HG03135 (cell line): Measurements from ENCODE around the gene CRYBG1.
"Not testable (repeated sequence)": the region's sequence is repeated elsewhere in the genome, so short reads cannot be mapped to it uniquely, and the experiment has no call there.

Experiments used
- ATAC-seq: cut with Tn5 transposase; IDR thresholded peaks from one replicate; pipeline ENCODE4 v1.9.1; 2021; ENCODE audit warnings: mild to moderate bottlenecking, moderate library complexity; ENCODE audit not compliant: unreplicated experiment

CRYBG1 gene

GRCh38 chr6:106546691-106547414 is 186.3 kb downstream of the CRYBG1 start:
- ATAC-seq = no peak

- ATAC-seq = no peak
Measured at GRCh38 chr6:106547601-106548453, 187.3 kb downstream of the CRYBG1 start.

GRCh38 chr6:106548926-106549455 is 188.5 kb downstream of the CRYBG1 start:
- not testable (repeated sequence) for ATAC-seq

- no peak for ATAC-seq
Measured at GRCh38 chr6:106549521-106549920, 189.0 kb downstream of the CRYBG1 start.

DNA sequence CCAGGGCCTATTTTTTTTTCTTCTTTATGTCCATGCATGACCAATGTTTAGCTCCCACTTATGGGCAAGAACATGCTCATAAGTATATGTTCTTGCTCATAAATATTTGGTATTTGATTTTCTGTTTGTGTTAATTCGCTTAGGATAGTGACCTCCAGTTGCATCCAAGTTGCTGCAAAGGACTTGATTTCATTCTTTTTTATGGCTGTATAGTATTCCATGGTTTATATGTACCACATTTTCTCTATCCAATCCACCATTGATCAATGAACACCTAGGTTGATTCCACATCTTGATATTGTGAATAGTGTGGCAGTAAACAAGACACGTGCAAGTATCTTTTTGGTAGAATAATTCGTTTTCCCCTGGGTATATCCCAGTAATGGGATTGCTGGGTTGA is 190.6 kb downstream of the CRYBG1 start:
- ATAC-seq = no peak

DNA sequence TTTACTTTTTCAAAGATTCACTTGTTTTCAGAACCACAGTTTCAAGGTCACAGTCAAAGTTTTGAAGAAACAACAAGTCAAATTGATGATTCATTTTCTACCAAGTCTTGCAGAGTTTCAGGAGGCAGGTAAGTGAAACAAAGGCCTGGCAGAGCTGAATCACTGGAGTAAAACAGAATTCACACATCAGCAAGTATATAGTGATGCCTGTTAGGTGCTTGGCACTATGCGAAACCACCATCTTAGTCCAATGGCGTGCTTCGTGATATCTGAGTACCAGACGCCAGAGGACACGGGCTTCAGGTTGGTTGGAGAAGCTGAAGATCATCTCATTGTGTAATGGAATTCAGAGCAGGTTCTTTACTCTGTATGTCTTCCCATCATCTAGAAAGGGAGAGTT is 192.9 kb downstream of the CRYBG1 start:
- ATAC-seq = no peak

- ATAC-seq = no peak
Measured at GRCh38 chr6:106555767-106556166, 195.2 kb downstream of the CRYBG1 start.

DNA sequence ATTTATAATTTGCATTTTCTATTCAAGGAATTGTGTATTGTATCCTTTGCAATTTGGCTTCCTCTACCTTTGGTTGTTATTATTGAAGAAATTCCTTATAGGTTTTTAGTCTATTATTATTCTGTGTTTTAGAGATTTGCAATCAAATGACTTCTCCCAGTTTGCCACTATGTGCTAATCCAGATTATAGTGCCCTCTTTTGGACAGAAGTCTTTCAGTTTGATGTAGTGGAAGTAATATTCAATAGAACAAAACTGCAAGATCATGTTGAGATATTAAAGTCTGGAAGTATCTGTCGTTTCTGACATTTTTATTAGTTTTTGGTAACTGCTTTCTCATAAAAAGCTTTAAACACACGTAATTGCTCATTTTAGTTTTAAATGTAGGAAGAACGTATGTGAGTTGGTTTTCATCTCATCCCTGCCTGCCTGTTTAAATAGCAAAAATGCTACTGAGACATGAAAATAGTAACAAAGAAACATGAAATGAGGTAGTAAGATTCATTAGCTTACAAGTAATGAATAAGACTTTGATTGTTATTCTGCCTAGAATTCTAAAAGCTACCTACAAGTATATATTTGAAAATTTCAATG is 195.9 kb downstream of the CRYBG1 start:
- ATAC-seq = no peak

GRCh38 chr6:106557837-106558236 is 197.3 kb downstream of the CRYBG1 start:
- ATAC-seq = no peak

- ATAC-seq = no peak
Measured at GRCh38 chr6:106558364-106558763, 197.8 kb downstream of the CRYBG1 start.

DNA sequence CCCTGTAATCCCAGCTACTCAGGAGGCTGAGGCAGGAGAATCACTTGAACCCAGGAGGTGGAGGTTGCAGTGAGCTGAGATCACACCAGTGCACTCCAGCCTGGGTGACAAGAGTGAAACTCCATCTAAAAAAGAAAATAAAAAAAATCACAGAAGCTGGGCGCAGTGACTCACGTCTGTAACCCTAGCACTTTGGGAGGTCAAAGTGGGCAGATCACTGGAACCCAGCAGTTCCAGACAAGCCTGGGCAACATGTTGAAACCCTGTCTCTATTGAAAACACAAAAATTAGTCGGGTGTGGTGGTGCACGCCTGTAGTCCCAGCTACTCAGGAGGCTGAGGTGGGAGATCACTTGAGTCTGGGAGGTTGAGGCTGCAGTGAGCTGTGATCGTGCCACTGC is 199.1 kb downstream of the CRYBG1 start:
- ATAC-seq = not testable (repeated sequence)

DNA sequence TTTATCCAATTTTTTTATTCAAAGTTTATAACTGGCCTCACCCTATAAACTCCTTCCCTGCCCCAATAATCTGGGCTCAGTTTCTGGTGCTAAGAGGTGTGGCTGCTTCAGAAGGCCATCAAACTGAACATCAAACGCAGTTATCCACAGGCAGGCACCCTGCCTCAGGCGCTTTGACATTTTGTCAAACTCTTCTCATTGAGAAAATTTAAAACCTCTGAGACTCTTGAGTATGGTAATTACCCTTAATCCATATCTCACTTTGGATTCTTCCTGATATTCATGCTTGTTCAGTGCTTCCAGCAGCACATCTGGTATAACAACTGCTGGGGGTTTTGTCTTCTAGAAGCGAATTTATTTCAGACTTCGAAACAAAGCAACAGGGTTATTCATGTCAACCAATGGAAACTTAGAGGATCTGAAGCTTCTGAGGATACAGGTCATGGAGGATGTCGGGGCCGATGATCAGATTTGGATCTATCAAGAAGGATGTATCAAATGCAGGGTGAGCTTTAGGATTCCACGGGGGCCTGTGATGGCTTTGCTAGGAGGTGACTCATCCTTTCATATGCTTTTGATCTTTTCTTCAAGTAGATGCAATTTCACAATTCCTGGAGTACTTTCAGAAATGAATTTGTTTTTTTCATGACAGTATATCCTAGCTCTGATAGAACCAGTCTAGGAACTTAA is 200.6 kb downstream of the CRYBG1 start:
- no peak for ATAC-seq

DNA sequence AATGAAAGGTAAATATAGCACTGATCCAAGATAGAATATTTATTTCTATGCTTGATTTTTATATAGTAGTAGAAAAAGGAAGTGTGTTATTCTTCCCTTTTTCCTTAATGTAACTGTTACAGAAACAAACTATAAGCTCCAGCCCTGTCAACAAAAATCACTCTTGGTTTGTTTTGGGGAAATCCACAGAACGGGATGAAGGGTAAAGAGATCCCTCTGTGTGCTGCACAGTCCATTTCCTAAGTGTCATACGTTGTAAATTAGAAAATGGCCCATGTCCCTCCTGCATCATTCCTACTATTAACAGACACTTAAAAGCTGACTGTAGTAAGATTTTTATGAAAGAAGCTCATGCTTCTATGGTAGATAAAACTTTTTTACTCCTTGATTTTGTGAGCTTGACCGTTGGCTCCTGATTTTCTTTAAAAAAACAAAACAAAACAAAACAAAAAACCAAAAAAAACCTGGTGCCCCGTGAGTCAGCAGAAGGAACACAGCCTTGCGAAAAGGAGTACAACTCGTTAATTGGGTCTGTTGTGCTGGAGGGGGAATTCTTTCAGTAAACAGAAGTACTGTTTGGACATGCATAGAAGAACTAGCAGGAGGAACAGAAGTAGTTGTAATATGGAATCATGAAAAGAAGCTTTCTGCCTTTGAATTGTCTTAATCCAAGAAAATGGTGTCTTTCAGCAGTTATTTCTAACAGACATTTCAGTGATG is 201.3 kb downstream of the CRYBG1 start:
- no peak for ATAC-seq

DNA sequence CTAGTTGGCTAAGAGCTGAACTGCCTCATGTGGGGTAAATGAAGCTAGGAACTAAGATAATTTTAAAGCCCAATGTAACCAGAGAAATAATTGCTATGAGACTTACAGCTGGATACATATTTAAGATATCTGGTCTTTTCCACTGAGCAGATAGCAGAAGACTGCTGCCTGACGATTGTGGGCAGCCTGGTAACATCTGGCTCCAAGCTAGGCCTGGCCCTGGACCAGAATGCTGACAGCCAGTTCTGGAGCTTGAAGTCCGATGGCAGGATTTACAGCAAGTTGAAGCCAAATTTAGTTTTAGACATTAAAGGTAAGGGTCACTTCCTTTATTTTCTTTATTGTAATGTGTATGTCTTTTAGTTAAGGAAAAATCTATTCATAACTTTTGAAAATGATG is 203.1 kb downstream of the CRYBG1 start:
- ATAC-seq = no peak

DNA sequence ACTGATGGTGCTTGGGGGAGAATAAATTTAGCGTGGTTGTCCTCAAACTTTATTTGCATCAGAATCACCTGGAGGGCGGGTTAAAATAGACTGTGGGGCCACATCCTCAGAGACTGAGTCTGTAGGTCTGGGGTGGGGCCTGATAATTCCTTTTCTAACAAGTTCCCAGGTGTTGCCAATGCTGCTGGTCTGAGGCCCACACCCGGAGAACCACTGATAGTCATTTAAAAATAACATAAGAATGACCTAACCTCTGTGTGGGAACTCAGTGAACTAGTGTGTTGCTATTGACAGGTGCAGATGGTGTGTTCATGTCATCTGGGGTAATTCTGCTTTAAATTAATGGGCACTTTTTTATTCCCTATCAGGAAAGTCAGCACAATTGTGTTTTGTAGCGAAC is 204.0 kb downstream of the CRYBG1 start:
- no peak for ATAC-seq

DNA sequence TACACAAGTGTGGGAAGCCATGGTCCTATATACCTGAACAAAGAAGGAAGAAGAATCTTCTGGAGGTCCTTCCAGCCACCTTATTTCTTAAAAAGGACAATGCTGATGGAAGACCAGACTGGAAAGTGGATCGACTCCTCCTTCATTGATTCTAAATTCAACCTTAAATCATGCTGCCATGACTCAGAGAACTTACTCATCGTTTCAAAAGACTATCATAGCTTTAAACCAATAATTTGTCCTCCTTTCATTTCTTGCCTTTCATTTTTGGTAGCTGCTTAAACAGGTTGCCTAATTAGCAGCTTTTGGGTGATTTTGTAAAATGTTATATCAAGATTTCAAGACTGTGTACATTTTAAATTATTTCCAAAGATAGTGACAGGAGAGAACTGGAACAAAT is 208.0 kb downstream of the CRYBG1 start:
- ATAC-seq = no peak

DNA sequence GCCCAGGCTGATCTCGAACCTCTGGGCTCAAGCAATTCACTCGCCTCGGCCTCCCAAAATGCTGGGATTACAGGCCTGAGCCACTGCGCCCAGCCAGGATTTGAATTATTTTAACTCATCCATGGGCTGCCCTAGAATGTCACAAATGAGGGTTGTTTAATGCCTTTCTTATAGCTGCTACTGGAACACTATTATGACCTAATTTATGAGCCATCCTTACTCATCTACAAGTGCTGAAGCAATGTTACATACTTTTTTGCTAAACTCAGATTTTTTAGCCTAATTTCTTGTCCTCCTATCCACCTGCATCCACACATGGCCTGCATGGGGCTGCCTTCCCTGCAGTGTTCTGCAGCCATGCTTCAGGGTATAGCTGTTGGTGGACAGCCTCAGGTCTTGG is 208.9 kb downstream of the CRYBG1 start:
- no peak for ATAC-seq

DNA sequence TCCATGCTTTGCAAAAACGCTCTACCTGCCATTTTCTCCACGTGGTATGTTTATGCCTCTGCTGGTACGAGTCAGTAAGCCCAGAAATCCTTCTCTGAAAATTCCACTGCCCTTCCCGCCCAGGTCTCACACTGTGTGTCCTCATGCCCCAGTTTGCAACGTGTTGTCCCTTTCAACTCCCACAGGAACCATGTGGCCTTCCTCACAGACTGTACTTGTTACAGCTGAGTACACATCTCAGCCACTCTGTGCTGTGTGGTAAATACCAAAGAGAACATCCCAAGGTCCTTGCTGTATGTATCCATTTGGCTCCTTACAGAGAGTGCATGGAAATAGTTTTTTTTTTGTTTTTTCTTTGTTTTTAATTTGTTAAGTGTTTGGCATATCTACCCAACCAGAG is 211.9 kb downstream of the CRYBG1 start:
- no peak for ATAC-seq

GRCh38 chr6:106572875-106573585 is 212.5 kb downstream of the CRYBG1 start:
- ATAC-seq = no peak
